ENCODE results near the gene TMEM131.

The TMEM131 gene

GRCh38 chr2:97969081-97970067 is 26.4 kb downstream of the TMEM131 start:
- Histone ChIP-seq H2AFZ (ENCODE audit: low read depth, low read length) (no peak overlapping the region), H3K79me1 (replicated peaks; ENCODE audit: low read length, poor library complexity, severe bottlenecking) (peaks cover 36% of the 10 kb centered on the region), H2BK15ac (ENCODE audit: low read depth, poor library complexity, severe bottlenecking) (no peak overlapping the region), H2BK5ac (ENCODE audit: low read depth, low read length, poor library complexity, severe bottlenecking) (no peak overlapping the region), H3K9ac (ENCODE audit: low read length) (no peak overlapping the region), H3K23ac (ENCODE audit: low read length in 2 of 2) (no peak overlapping the region), H3K27me3 (ENCODE audit: control insufficient read depth in 1 of 2, insufficient read depth in 1 of 2, low read length in 2 of 2) (no peaks in the 10 kb centered on the region), H3K14ac (ENCODE audit: low read length in 2 of 2) (no peak overlapping the region), H4K8ac (ENCODE audit: low read length) (no peak overlapping the region), H3K27ac (ENCODE audit: low read length, poor library complexity, severe bottlenecking) (no peak overlapping the region), H3K36me3 (ENCODE audit: control insufficient read depth in 1 of 2, insufficient read depth in 2 of 2, low read depth in 1 of 2, low read length in 2 of 2) (no peaks in the 10 kb centered on the region), H3K4me3 (ENCODE audit: insufficient read depth in 1 of 2, low read depth in 1 of 2, low read length in 2 of 2) (no peak overlapping the region), H4K91ac (ENCODE audit: low read length) (no peak overlapping the region), H3K4ac (ENCODE audit: low read depth in 1 of 2, low read length in 2 of 2) (no peak overlapping the region), H3K18ac (ENCODE audit: low read depth in 1 of 2, low read length in 2 of 2) (no peak overlapping the region), H2BK120ac (ENCODE audit: low read depth, low read length) (no peak overlapping the region), H3K4me1 (ENCODE audit: control insufficient read depth, insufficient read depth, low read depth, low read length) (peaks cover 1% of the 10 kb centered on the region), H3K4me2 (ENCODE audit: low read length, poor library complexity, severe bottlenecking) (no peak overlapping the region), H2AK5ac (ENCODE audit: low read length, severe bottlenecking) (no peak overlapping the region), H2BK12ac (ENCODE audit: low read length in 2 of 2) (no peak overlapping the region), H3K9me3 (ENCODE audit: control insufficient read depth, low read length) (peaks cover 8% of the 10 kb centered on the region)
- 79% methylated on average over 3 of the region's 4 CpGs for WGBS
- no peak for DNase-seq

- Histone ChIP-seq H3K9me3 (ENCODE audit: control insufficient read depth, low read length) (no peaks in the 10 kb centered on the region), H3K23ac (ENCODE audit: low read length in 2 of 2) (no peak overlapping the region)
These were observed 27.7 kb downstream of the TMEM131 start for GRCh38 chr2:97967931-97968627.

GRCh38 chr2:97967216-97967592 is 28.5 kb downstream of the TMEM131 start:
- H4K8ac ChIP-seq (ENCODE audit: low read length), result no peak overlapping the region
- H3K4me2 ChIP-seq (ENCODE audit: low read length, poor library complexity, severe bottlenecking), result no peak overlapping the region
- no peak overlapping the region for H2BK5ac ChIP-seq (ENCODE audit: low read depth, low read length, poor library complexity, severe bottlenecking)
- no peaks in the 10 kb centered on the region for H3K9me3 ChIP-seq (ENCODE audit: control insufficient read depth, low read length)
- H3K9ac ChIP-seq (ENCODE audit: low read length), result no peak overlapping the region
- no peak overlapping the region for H3K4me3 ChIP-seq (ENCODE audit: insufficient read depth in 1 of 2, low read depth in 1 of 2, low read length in 2 of 2)
- peaks cover 1% of the 10 kb centered on the region for H3K4me1 ChIP-seq (ENCODE audit: control insufficient read depth, insufficient read depth, low read depth, low read length)
- H2BK120ac ChIP-seq (ENCODE audit: low read depth, low read length), result no peak overlapping the region
- H2BK15ac ChIP-seq (ENCODE audit: low read depth, poor library complexity, severe bottlenecking), result no peak overlapping the region
- no peak overlapping the region for H2BK12ac ChIP-seq (ENCODE audit: low read length in 2 of 2)
- no peaks in the 10 kb centered on the region for H3K36me3 ChIP-seq (ENCODE audit: control insufficient read depth in 1 of 2, insufficient read depth in 2 of 2, low read depth in 1 of 2, low read length in 2 of 2)
- no peak overlapping the region for H3K18ac ChIP-seq (ENCODE audit: low read depth in 1 of 2, low read length in 2 of 2)
- H2AFZ ChIP-seq (ENCODE audit: low read depth, low read length), result no peak overlapping the region
- H3K27me3 ChIP-seq (ENCODE audit: control insufficient read depth in 1 of 2, insufficient read depth in 1 of 2, low read length in 2 of 2), result no peaks in the 10 kb centered on the region
- no peak overlapping the region for H4K91ac ChIP-seq (ENCODE audit: low read length)
- no peak overlapping the region for H3K27ac ChIP-seq (ENCODE audit: low read length, poor library complexity, severe bottlenecking)
- DNase-seq, result no peak
- peaks cover 26% of the 10 kb centered on the region for H3K79me1 ChIP-seq (replicated peaks; ENCODE audit: low read length, poor library complexity, severe bottlenecking)
- H3K4ac ChIP-seq (ENCODE audit: low read depth in 1 of 2, low read length in 2 of 2), result no peak overlapping the region
- H3K14ac ChIP-seq (ENCODE audit: low read length in 2 of 2), result no peak overlapping the region
- no peak overlapping the region for H2AK5ac ChIP-seq (ENCODE audit: low read length, severe bottlenecking)
- H3K23ac ChIP-seq (ENCODE audit: low read length in 2 of 2), result no peak overlapping the region

More at GRCh38 chr2:97967931-97968627, 27.7 kb downstream of the TMEM131 start:
- H4K8ac ChIP-seq (ENCODE audit: low read length), result no peak overlapping the region
- no peak overlapping the region for H3K4me2 ChIP-seq (ENCODE audit: low read length, poor library complexity, severe bottlenecking)
- no peak overlapping the region for H3K14ac ChIP-seq (ENCODE audit: low read length in 2 of 2)
- no peak overlapping the region for H3K9ac ChIP-seq (ENCODE audit: low read length)
- no peak overlapping the region for H3K4me3 ChIP-seq (ENCODE audit: insufficient read depth in 1 of 2, low read depth in 1 of 2, low read length in 2 of 2)
- H3K36me3 ChIP-seq (ENCODE audit: control insufficient read depth in 1 of 2, insufficient read depth in 2 of 2, low read depth in 1 of 2, low read length in 2 of 2), result no peaks in the 10 kb centered on the region
- H3K18ac ChIP-seq (ENCODE audit: low read depth in 1 of 2, low read length in 2 of 2), result no peak overlapping the region
- H3K4me1 ChIP-seq (ENCODE audit: control insufficient read depth, insufficient read depth, low read depth, low read length), result peaks cover 1% of the 10 kb centered on the region
- H3K79me1 ChIP-seq (replicated peaks; ENCODE audit: low read length, poor library complexity, severe bottlenecking), result peaks cover 28% of the 10 kb centered on the region
- no peak for DNase-seq
- H2BK12ac ChIP-seq (ENCODE audit: low read length in 2 of 2), result peak overlapping the region in 1 of 2 experiments; percentile 6
- H4K91ac ChIP-seq (ENCODE audit: low read length), result no peak overlapping the region
- no peak overlapping the region for H3K27ac ChIP-seq (ENCODE audit: low read length, poor library complexity, severe bottlenecking)
- H2BK120ac ChIP-seq (ENCODE audit: low read depth, low read length), result no peak overlapping the region
- no peak overlapping the region for H2BK5ac ChIP-seq (ENCODE audit: low read depth, low read length, poor library complexity, severe bottlenecking)
- H2BK15ac ChIP-seq (ENCODE audit: low read depth, poor library complexity, severe bottlenecking), result no peak overlapping the region
- H3K27me3 ChIP-seq (ENCODE audit: control insufficient read depth in 1 of 2, insufficient read depth in 1 of 2, low read length in 2 of 2), result no peaks in the 10 kb centered on the region
- H2AFZ ChIP-seq (ENCODE audit: low read depth, low read length), result no peak overlapping the region
- over 99% methylated on average over 4 of the region's 7 CpGs for WGBS
- no peak overlapping the region for H3K4ac ChIP-seq (ENCODE audit: low read depth in 1 of 2, low read length in 2 of 2)
- no peak overlapping the region for H2AK5ac ChIP-seq (ENCODE audit: low read length, severe bottlenecking)

- no peak overlapping the region for H3K4me2 ChIP-seq (ENCODE audit: low read length, poor library complexity, severe bottlenecking)
- no peak overlapping the region for H3K4me3 ChIP-seq (ENCODE audit: insufficient read depth in 1 of 2, low read depth in 1 of 2, low read length in 2 of 2)
- H3K9ac ChIP-seq (ENCODE audit: low read length), result no peak overlapping the region
- H2BK15ac ChIP-seq (ENCODE audit: low read depth, poor library complexity, severe bottlenecking), result no peak overlapping the region
- no peak overlapping the region for H3K18ac ChIP-seq (ENCODE audit: low read depth in 1 of 2, low read length in 2 of 2)
- no peak overlapping the region for H3K4ac ChIP-seq (ENCODE audit: low read depth in 1 of 2, low read length in 2 of 2)
- no peak overlapping the region for H3K27ac ChIP-seq (ENCODE audit: low read length, poor library complexity, severe bottlenecking)
- no peak overlapping the region for H3K23ac ChIP-seq (ENCODE audit: low read length in 2 of 2)
- no peak overlapping the region for H2BK12ac ChIP-seq (ENCODE audit: low read length in 2 of 2)
- no peak overlapping the region for H3K14ac ChIP-seq (ENCODE audit: low read length in 2 of 2)
- H2BK5ac ChIP-seq (ENCODE audit: low read depth, low read length, poor library complexity, severe bottlenecking), result no peak overlapping the region
- H2BK120ac ChIP-seq (ENCODE audit: low read depth, low read length), result no peak overlapping the region
- no peak overlapping the region for H4K91ac ChIP-seq (ENCODE audit: low read length)
- H3K79me1 ChIP-seq (replicated peaks; ENCODE audit: low read length, poor library complexity, severe bottlenecking), result peaks cover 24% of the 10 kb centered on the region
- no peaks in the 10 kb centered on the region for H3K9me3 ChIP-seq (ENCODE audit: control insufficient read depth, low read length)
- H2AK5ac ChIP-seq (ENCODE audit: low read length, severe bottlenecking), result no peak overlapping the region
- no peaks in the 10 kb centered on the region for H3K27me3 ChIP-seq (ENCODE audit: control insufficient read depth in 1 of 2, insufficient read depth in 1 of 2, low read length in 2 of 2)
- no peak for DNase-seq
- H2AFZ ChIP-seq (ENCODE audit: low read depth, low read length), result no peak overlapping the region
- 81% methylated on average over 3 of the region's 3 CpGs for WGBS
- peaks cover 1% of the 10 kb centered on the region for H3K4me1 ChIP-seq (ENCODE audit: control insufficient read depth, insufficient read depth, low read depth, low read length)
- H3K36me3 ChIP-seq (ENCODE audit: control insufficient read depth in 1 of 2, insufficient read depth in 2 of 2, low read depth in 1 of 2, low read length in 2 of 2), result no peaks in the 10 kb centered on the region
- H4K8ac ChIP-seq (ENCODE audit: low read length), result no peak overlapping the region
These were observed 29.1 kb downstream of the TMEM131 start for GRCh38 chr2:97966545-97967215.
